ENCODE data around the gene PTPRM.

Gene PTPRM

GRCh38 chr18:8272254-8272653 lies 705.1 kb downstream of the PTPRM start:
- H3K36me3 Mint-ChIP-seq (ENCODE audit: low read depth): no peaks in the 10 kb centered on the region
- no peak for DNase-seq
- H3K9me3 Mint-ChIP-seq: no peaks in the 10 kb centered on the region
- no peak overlapping the region for H3K27ac Mint-ChIP-seq
- no peak overlapping the region for H3K4me3 Mint-ChIP-seq
- H3K4me1 Mint-ChIP-seq: peaks cover 5% of the 10 kb centered on the region
- no peaks in the 10 kb centered on the region for H3K27me3 Mint-ChIP-seq (ENCODE audit: low read depth, poor library complexity)
- TF ChIP-seq CTCF (IDR thresholded peaks at IDR 0.05): no peak

DNA sequence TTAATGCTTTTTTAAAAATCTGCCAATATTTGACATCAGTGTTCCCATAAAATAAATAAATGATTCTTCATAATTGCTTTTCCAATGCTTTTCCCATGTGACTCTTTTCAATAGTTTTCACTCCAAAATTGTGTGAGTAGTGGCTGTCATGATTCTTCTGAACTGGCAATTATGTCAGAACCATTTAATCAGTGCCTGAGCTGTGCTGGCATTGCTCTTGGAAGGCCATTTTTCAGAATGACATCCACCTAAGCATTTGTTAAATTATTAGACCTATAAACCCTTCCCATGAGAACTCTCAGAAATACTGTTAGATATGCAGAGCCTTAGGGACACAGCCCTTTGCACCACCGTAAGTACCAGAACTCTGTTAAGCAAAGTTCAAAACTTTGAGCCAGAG lies 707.3 kb downstream of the PTPRM start:
- Mint-ChIP-seq H3K36me3 (ENCODE audit: low read depth) (no peaks in the 10 kb centered on the region), H3K27ac (no peak overlapping the region), H3K9me3 (no peaks in the 10 kb centered on the region), H3K4me1 (peaks cover 5% of the 10 kb centered on the region), H3K27me3 (ENCODE audit: low read depth, poor library complexity) (no peaks in the 10 kb centered on the region), H3K4me3 (no peak overlapping the region)
- DNase-seq: no peak
- no peak for TF ChIP-seq CTCF (IDR thresholded peaks at IDR 0.05)

- no peak for TF ChIP-seq CTCF (IDR thresholded peaks at IDR 0.05)
- H3K27ac Mint-ChIP-seq: no peak overlapping the region
- no peaks in the 10 kb centered on the region for H3K27me3 Mint-ChIP-seq (ENCODE audit: low read depth, poor library complexity)
- H3K9me3 Mint-ChIP-seq: no peaks in the 10 kb centered on the region
- H3K4me3 Mint-ChIP-seq: no peak overlapping the region
- H3K4me1 Mint-ChIP-seq: peaks cover 5% of the 10 kb centered on the region
- DNase-seq: no peak
- H3K36me3 Mint-ChIP-seq (ENCODE audit: low read depth): no peaks in the 10 kb centered on the region
These were observed 709.3 kb downstream of the PTPRM start for GRCh38 chr18:8276406-8276805.

- H3K27me3 Mint-ChIP-seq (ENCODE audit: low read depth, poor library complexity): no peaks in the 10 kb centered on the region
- no peaks in the 10 kb centered on the region for H3K9me3 Mint-ChIP-seq
- H3K4me3 Mint-ChIP-seq: no peak overlapping the region
- no peak for DNase-seq
- H3K4me1 Mint-ChIP-seq: peaks cover 5% of the 10 kb centered on the region
- TF ChIP-seq CTCF (IDR thresholded peaks at IDR 0.05): no peak
- no peak overlapping the region for H3K27ac Mint-ChIP-seq
- H3K36me3 Mint-ChIP-seq (ENCODE audit: low read depth): no peaks in the 10 kb centered on the region
These were observed 710.2 kb downstream of the PTPRM start for GRCh38 chr18:8277270-8277669.

- DNase-seq: no peak
- H3K9me3 Mint-ChIP-seq: no peaks in the 10 kb centered on the region
- H3K36me3 Mint-ChIP-seq (ENCODE audit: low read depth): no peaks in the 10 kb centered on the region
- no peaks in the 10 kb centered on the region for H3K27me3 Mint-ChIP-seq (ENCODE audit: low read depth, poor library complexity)
- peaks cover 5% of the 10 kb centered on the region for H3K4me1 Mint-ChIP-seq
- H3K4me3 Mint-ChIP-seq: no peak overlapping the region
- TF ChIP-seq CTCF (IDR thresholded peaks at IDR 0.05): no peak
- no peak overlapping the region for H3K27ac Mint-ChIP-seq
These were observed 712.2 kb downstream of the PTPRM start for GRCh38 chr18:8279346-8279745.

DNA sequence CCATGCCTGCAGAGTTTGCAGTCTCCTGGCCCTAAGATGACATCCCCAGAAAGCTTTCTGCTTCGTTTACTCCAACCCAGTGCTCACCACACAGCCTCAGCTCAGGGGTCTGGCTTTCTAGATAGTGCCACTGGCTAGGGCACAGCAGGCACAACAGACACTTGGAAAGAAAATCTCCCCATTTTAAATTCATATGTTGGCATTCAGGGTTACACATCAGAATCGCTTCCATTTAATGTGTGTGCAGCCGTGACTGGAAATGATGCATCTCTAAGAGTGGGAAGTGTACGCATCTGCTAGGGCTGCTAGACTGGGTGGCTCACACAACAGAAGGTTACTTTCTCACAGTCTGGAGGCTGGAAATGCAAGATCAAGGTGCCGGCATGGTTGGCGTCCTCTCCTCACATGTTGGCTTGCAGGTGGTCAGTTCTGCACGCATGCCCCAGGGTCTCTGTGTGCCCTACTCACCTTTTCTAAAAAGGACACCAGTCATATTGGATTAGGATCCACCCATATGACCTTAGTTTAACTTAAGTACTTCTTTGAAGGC lies 712.7 kb downstream of the PTPRM start:
- Mint-ChIP-seq H3K4me1 (peaks cover 5% of the 10 kb centered on the region), H3K27ac (no peak overlapping the region), H3K9me3 (no peaks in the 10 kb centered on the region), H3K36me3 (ENCODE audit: low read depth) (no peaks in the 10 kb centered on the region), H3K27me3 (ENCODE audit: low read depth, poor library complexity) (no peaks in the 10 kb centered on the region), H3K4me3 (no peak overlapping the region)
- no peak for TF ChIP-seq CTCF (IDR thresholded peaks at IDR 0.05)
- no peak for DNase-seq
